HG02938 (cell line): ENCODE data around the gene CORO2B.
"Not testable (repeated sequence)": the region's sequence is repeated elsewhere in the genome, so short reads cannot be mapped to it uniquely, and the experiment has no call there.

ENCODE experiments used
- ATAC-seq: cut with Tn5 transposase; IDR thresholded peaks from one replicate; pipeline ENCODE4 v1.9.1; 2021; ENCODE audit warnings: mild to moderate bottlenecking, moderate library complexity; ENCODE audit not compliant: unreplicated experiment

Gene CORO2B

GRCh38 chr15:68667800-68668625 is 89.2 kb downstream of the CORO2B start:
- no peak for ATAC-seq

- ATAC-seq: no peak
These were observed 90.3 kb downstream of the CORO2B start for GRCh38 chr15:68668926-68669600.

DNA sequence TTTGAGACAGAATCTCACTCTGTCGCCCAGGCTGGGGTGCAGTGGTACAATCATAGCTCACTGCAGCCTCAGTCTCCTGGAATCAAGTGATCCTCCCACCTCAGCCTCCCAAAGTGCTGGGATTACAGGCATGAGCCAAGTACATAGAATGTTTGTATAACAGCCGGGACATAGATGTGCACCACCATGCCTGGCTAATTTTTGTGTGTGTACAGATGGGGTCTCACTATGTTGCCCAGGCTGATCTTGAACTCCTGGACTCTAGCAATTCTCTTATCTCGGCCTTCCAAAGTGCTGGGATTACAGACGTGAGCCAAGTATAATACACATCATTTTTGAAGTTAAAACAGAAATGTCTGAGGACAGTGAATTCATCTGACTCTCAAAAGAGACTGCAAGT is 93.5 kb downstream of the CORO2B start:
- no peak for ATAC-seq

DNA sequence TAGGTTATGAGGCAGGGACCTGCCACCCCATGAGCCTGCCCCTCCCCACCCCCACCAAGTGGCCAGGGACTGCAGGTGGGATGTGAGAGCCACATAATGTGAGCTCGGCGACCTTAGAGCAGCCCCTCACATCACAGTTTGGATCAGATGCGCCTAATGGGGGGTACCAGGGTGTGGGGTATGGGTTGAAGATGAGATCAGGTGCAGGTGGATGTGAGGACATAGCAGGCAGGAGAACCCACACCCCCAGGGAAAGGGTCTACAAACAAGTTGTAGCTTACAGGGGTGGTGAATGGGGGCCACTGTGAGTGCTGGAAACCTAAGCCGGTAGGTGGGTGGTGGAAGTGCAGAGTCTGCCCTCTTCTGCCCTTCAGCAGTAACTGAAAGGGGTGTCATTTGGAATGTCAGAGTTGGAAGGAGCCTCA is 94.0 kb downstream of the CORO2B start:
- no peak for ATAC-seq

DNA sequence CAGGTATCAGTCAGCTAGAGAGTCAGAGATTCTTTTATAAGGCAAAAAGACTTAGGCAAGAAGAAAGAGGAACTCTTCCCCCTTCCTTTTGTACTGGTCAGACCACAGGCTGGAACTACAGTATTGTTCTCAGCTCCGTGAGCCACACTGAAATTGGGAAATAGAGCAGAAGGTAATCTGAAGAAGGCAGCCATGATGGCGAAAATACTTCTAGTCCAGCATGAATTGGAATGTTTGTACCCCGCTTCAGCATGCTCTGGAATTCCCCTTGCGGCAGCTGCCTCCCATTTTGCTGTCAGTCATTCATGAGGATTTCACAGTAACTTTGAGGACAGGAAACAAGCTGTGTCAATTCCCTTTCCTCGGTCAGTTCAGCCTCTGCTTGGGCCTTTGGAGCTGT is 96.2 kb downstream of the CORO2B start:
- no peak for ATAC-seq

GRCh38 chr15:68676011-68676605 is 97.3 kb downstream of the CORO2B start:
- no peak for ATAC-seq

DNA sequence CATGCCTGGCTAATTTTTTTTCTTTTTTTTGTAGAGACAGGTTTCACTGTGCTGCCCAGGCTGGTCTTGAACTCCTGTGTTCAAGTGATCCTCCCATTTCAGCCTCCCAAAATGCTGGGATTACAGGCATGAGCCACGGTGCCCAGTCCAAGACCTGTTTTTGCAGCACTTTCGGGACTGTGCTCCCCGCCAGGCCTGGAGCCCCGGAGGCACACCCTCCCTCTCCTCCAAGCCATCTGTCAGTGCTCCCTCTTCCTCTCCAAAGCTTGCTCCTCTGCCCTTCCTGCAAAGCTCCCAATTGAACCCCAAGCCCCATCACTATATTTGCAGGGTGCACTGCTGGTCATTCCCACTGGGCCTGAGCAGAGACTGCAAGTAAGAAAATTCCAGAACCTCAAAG is 98.1 kb downstream of the CORO2B start:
- no peak for ATAC-seq

- ATAC-seq: no peak
These were observed 99.2 kb downstream of the CORO2B start for GRCh38 chr15:68677996-68678395.

GRCh38 chr15:68678746-68679145 is 100.0 kb downstream of the CORO2B start:
- no peak for ATAC-seq

DNA sequence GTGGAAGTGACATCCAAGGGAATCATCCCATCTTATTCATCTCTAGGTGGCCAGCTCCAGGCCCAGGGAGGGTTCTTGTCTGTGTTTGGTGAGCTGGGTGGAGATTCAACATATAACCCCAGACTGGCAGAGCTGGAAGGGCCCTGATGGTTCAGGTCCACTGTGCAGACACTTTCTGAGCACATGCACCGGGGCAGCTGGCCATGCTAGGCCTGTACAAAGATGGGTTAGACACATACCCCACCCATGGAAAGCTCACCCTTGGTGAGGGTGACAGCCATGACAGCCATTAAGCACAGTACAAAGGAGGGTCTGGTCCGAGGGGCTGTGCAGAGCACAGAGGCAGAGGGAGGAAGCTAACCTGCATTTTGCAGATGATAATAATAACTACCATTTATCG is 100.4 kb downstream of the CORO2B start:
- no peak for ATAC-seq

- ATAC-seq: no peak
These were observed 101.2 kb downstream of the CORO2B start for GRCh38 chr15:68679961-68680371.

DNA sequence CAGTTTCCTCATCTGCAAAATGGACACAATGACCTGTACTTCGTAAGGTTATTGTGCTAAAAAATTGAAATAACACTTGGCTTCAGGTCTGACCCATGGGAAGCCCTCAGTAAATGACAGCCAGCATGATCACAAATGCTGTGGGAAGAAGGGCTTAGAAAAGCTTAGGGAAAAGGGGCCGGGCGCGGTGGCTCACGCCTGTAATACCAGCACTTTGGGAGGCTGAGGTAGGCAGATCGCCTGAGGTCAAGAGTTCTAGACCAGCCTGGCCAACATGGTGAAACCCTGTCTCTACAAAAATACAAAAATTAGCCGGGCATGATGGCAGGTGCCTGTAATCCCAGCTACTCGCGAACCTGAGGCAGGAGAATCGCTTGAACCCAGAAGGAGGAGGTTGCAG is 102.0 kb downstream of the CORO2B start:
- not testable (repeated sequence) for ATAC-seq

GRCh38 chr15:68681836-68682235 is 103.0 kb downstream of the CORO2B start:
- ATAC-seq: no peak

GRCh38 chr15:68682330-68682729 is 103.5 kb downstream of the CORO2B start:
- no peak for ATAC-seq

GRCh38 chr15:68683026-68683425 is 104.2 kb downstream of the CORO2B start:
- no peak for ATAC-seq

DNA sequence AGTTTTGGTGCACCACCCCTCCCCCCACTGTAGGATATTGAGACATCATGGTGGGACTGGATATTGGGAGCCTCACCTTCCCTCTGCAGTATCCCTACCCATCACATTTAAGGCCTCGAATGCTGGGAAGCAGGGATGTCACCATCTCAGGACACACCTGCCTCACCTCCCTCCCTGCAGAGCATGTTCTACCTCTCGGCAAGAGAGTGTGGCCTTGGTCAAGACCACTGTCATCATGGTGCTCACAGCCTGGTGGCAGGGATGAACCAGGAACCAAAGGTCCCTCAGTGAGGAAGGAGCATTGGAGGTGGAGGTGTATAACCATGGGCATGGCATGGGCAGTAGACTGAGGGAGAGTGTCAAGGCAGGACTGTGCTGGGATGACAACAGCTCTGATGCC is 104.8 kb downstream of the CORO2B start:
- ATAC-seq: no peak

GRCh38 chr15:68684476-68684875 is 105.7 kb downstream of the CORO2B start:
- ATAC-seq: no peak

DNA sequence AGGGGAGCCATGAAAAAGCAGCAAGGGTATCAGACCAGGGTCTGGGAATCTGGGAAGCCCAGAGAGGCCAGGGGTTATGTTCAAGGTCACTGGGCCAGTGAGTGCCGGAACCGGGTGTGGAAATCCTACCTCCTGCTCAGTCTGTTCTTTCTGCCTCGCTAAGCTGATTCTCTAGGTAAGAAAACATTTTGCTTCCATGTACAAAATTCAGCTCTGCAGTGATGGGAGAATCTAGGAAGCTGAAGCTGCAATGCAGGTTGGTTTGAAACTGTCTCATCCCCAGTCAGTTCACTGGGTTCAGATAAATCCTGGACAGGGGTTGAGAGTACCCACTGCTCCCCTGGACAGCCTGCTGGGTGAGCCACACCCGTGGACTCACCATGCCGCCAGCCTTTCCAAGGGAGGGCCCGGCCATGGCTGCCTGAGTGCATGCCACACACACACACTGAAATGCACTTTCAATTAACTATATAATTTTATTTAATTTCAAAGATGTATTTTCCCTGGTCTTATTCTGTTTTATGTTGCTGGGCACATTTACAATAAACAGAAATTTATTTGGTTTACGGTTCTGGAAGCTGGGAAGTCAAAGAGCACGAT is 108.4 kb downstream of the CORO2B start:
- ATAC-seq: no peak

- ATAC-seq: no peak
These were observed 112.9 kb downstream of the CORO2B start for GRCh38 chr15:68691705-68692104.

DNA sequence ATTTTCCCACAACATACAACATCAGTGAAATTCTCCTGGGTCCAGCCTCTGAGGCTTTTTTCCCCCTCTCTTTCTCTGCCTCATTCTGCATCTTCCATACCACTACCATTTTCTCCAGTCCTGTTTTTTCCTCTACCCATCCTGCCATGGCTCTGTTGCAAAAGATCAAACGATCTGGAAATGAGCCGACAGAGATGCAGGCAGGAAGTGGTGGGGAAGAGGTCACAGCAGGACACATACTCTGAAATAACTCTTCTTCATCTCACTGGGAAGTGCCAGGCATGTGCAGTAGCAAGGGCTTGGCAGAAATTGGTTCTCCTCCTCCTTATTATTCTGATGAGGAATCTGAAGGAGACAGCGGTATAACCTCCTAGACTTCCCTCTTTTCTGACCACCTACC is 114.3 kb downstream of the CORO2B start:
- no peak for ATAC-seq

- ATAC-seq: no peak
These were observed 115.3 kb downstream of the CORO2B start for GRCh38 chr15:68694111-68694510.
